Fibroblast of lung (primary cell): Measurements from ENCODE around the gene RANBP1.

ENCODE experiments used
- CTCF ChIP-seq, 2 donors: IDR thresholded peaks in 1 of 2; conservative IDR thresholded peaks in 1 of 2; 1 replicate in 1 of 2; 2 replicates in 1 of 2; pipeline ENCODE4 v1.5.1; 2011 to 2012; ENCODE audit warnings: low read length in 2 of 2, control low read depth in 1 of 2, inconsistent platforms in 1 of 2, low read depth in 1 of 2, mild to moderate bottlenecking in 1 of 2
- EZH2 ChIP-seq: IDR thresholded peaks from 2 replicates; pipeline ENCODE4 v1.5.1; 2012; ENCODE audit warnings: low read length, control low read depth, mild to moderate bottlenecking; ENCODE audit errors: missing control alignments

- TF ChIP-seq CTCF (conservative IDR thresholded peaks at IDR 0.05 in 1 of 2, IDR thresholded peaks at IDR 0.05 in 1 of 2; ENCODE audit: low read depth in 1 of 2, low read length in 2 of 2) = no peak
- TF ChIP-seq EZH2 = no peak
Observed at GRCh38 chr22:20138868-20139267, 23.0 kb downstream of the RANBP1 start.
